ENCODE measurements around the gene OTOGL. TPM values are rescaled to one million over a fixed set of nuclear protein-coding genes. Genes with fewer than 3 reads are reported as not detected.

The OTOGL gene
- polyA plus RNA-seq, 1 donor from 2014 or later, result 0.33 TPM

DNA sequence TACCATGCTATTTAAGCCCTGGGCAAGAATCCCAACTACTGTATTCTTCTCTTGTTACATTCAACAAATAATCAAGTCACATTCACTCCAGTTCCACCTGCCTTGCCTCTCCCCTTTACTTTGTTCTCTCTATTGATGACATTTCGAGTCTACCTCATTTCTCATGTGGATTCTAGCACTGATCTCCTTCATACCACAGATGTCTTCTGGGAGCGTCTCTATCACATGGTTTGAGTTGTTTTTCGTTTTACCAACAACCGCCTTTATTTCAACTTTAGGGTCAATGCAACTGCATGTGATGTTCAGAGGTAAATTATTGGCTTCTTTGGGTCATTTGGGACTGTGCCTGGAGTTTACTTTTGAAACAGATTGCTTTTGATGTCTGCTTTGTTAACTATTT lies 40.7 kb downstream of the OTOGL start:
- H3K27ac ChIP-seq (ENCODE audit: low read length), result no peak overlapping the region
- H3F3A ChIP-seq (ENCODE audit: insufficient read depth, low read length, poor library complexity, severe bottlenecking), result no peaks in the 10 kb centered on the region
- no peaks in the 10 kb centered on the region for H4K20me1 ChIP-seq (ENCODE audit: insufficient read depth)
- no peaks in the 10 kb centered on the region for H3K9me2 ChIP-seq (ENCODE audit: insufficient read depth, low read length)
- H3K9ac ChIP-seq (ENCODE audit: low read length), result no peak overlapping the region
- H2AFZ ChIP-seq (ENCODE audit: low read depth, low read length), result no peak overlapping the region
- no peaks in the 10 kb centered on the region for H3K36me3 ChIP-seq (ENCODE audit: insufficient read depth, low read length)
- no peak overlapping the region for H3K4me3 ChIP-seq (ENCODE audit: low read length)
- H3K4me2 ChIP-seq (ENCODE audit: low read length), result no peak overlapping the region
- H3K27me3 ChIP-seq (ENCODE audit: insufficient read depth, low read depth, low read length), result no peaks in the 10 kb centered on the region
- H3K9me3 ChIP-seq (ENCODE audit: low read length), result no peaks in the 10 kb centered on the region
- H3K79me2 ChIP-seq (replicated peaks; ENCODE audit: insufficient read depth, low read length), result no peaks in the 10 kb centered on the region
- TF ChIP-seq MXI1 (conservative IDR thresholded peaks at IDR 0.05; ENCODE audit: poor library complexity, severe bottlenecking) (no peak), EZH2 (IDR thresholded peaks at IDR 0.05; ENCODE audit: borderline replicate concordance, insufficient read depth, low read length, poor library complexity, severe bottlenecking) (no peak)

DNA sequence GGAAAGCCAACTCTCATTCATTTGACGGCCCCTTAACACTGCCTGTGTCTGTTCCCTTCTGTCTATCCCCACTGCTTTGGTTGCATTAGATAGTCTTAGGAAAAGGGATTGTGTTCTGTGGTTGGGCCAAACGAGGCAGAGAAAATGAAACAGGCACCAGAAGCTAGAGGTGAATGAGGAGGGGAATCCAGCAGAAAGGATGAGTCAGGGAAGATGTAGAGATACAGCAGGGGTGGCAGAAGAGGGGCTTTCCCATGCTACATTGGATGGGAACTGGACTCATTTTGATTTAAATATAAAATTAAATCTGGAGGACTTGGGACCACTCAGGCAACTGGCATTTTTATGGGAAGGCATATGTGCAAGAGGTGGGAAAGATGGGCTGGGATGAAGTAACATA lies 43.3 kb downstream of the OTOGL start:
- H3K4me3 ChIP-seq (ENCODE audit: low read length), result no peak overlapping the region
- no peak for TF ChIP-seq MXI1 (conservative IDR thresholded peaks at IDR 0.05; ENCODE audit: poor library complexity, severe bottlenecking)
- TF ChIP-seq SMC3 (conservative IDR thresholded peaks at IDR 0.05; ENCODE audit: poor library complexity), result no peak
- TF ChIP-seq, protein P1, sequence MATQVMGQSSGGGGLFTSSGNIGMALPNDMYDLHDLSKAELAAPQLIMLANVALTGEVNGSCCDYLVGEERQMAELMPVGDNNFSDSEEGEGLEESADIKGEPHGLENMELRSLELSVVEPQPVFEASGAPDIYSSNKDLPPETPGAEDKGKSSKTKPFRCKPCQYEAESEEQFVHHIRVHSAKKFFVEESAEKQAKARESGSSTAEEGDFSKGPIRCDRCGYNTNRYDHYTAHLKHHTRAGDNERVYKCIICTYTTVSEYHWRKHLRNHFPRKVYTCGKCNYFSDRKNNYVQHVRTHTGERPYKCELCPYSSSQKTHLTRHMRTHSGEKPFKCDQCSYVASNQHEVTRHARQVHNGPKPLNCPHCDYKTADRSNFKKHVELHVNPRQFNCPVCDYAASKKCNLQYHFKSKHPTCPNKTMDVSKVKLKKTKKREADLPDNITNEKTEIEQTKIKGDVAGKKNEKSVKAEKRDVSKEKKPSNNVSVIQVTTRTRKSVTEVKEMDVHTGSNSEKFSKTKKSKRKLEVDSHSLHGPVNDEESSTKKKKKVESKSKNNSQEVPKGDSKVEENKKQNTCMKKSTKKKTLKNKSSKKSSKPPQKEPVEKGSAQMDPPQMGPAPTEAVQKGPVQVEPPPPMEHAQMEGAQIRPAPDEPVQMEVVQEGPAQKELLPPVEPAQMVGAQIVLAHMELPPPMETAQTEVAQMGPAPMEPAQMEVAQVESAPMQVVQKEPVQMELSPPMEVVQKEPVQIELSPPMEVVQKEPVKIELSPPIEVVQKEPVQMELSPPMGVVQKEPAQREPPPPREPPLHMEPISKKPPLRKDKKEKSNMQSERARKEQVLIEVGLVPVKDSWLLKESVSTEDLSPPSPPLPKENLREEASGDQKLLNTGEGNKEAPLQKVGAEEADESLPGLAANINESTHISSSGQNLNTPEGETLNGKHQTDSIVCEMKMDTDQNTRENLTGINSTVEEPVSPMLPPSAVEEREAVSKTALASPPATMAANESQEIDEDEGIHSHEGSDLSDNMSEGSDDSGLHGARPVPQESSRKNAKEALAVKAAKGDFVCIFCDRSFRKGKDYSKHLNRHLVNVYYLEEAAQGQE (IDR thresholded peaks at IDR 0.05; ENCODE audit: borderline replicate concordance), result no peak
- no peak for TF ChIP-seq EZH2 (IDR thresholded peaks at IDR 0.05; ENCODE audit: borderline replicate concordance, insufficient read depth, low read length, poor library complexity, severe bottlenecking)
- TF ChIP-seq, protein P2, sequence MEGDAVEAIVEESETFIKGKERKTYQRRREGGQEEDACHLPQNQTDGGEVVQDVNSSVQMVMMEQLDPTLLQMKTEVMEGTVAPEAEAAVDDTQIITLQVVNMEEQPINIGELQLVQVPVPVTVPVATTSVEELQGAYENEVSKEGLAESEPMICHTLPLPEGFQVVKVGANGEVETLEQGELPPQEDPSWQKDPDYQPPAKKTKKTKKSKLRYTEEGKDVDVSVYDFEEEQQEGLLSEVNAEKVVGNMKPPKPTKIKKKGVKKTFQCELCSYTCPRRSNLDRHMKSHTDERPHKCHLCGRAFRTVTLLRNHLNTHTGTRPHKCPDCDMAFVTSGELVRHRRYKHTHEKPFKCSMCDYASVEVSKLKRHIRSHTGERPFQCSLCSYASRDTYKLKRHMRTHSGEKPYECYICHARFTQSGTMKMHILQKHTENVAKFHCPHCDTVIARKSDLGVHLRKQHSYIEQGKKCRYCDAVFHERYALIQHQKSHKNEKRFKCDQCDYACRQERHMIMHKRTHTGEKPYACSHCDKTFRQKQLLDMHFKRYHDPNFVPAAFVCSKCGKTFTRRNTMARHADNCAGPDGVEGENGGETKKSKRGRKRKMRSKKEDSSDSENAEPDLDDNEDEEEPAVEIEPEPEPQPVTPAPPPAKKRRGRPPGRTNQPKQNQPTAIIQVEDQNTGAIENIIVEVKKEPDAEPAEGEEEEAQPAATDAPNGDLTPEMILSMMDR (IDR thresholded peaks at IDR 0.05; ENCODE audit: poor library complexity, severe bottlenecking), result no peak
- no peak for TF ChIP-seq POLR2AphosphoS5 (IDR thresholded peaks at IDR 0.05)
- TF ChIP-seq TAF1 (IDR thresholded peaks at IDR 0.05; ENCODE audit: low read depth), result no peak
- TF ChIP-seq EP300 (conservative IDR thresholded peaks at IDR 0.05; ENCODE audit: poor library complexity, severe bottlenecking), result no peak
- TF ChIP-seq RAD21 (conservative IDR thresholded peaks at IDR 0.05), result no peak

GRCh38 chr12:80143537-80143936 lies 44.2 kb downstream of the OTOGL start:
- Histone ChIP-seq H3K27me3 (ENCODE audit: insufficient read depth, low read depth, low read length) (no peaks in the 10 kb centered on the region), H4K20me1 (ENCODE audit: insufficient read depth) (no peaks in the 10 kb centered on the region), H3K4me2 (ENCODE audit: low read length) (no peak overlapping the region), H3K9ac (ENCODE audit: low read length) (no peak overlapping the region), H3K9me3 (ENCODE audit: low read length) (no peaks in the 10 kb centered on the region), H3K36me3 (ENCODE audit: insufficient read depth, low read length) (no peaks in the 10 kb centered on the region), H3K27ac (ENCODE audit: low read length) (no peak overlapping the region), H3F3A (ENCODE audit: insufficient read depth, low read length, poor library complexity, severe bottlenecking) (no peaks in the 10 kb centered on the region), H2AFZ (ENCODE audit: low read depth, low read length) (no peak overlapping the region), H3K9me2 (ENCODE audit: insufficient read depth, low read length) (no peaks in the 10 kb centered on the region), H3K4me3 (ENCODE audit: low read length) (no peak overlapping the region), H3K79me2 (replicated peaks; ENCODE audit: insufficient read depth, low read length) (no peaks in the 10 kb centered on the region)
- TF ChIP-seq EP300 (conservative IDR thresholded peaks at IDR 0.05; ENCODE audit: poor library complexity, severe bottlenecking) (no peak), POLR2AphosphoS5 (IDR thresholded peaks at IDR 0.05) (no peak), RAD21 (conservative IDR thresholded peaks at IDR 0.05) (no peak), SMC3 (conservative IDR thresholded peaks at IDR 0.05; ENCODE audit: poor library complexity) (no peak), MXI1 (conservative IDR thresholded peaks at IDR 0.05; ENCODE audit: poor library complexity, severe bottlenecking) (no peak), TAF1 (IDR thresholded peaks at IDR 0.05; ENCODE audit: low read depth) (no peak), EZH2 (IDR thresholded peaks at IDR 0.05; ENCODE audit: borderline replicate concordance, insufficient read depth, low read length, poor library complexity, severe bottlenecking) (no peak)
- TF ChIP-seq, protein P1 (IDR thresholded peaks at IDR 0.05; ENCODE audit: borderline replicate concordance), result no peak
- TF ChIP-seq, protein P2 (IDR thresholded peaks at IDR 0.05; ENCODE audit: poor library complexity, severe bottlenecking), result no peak

More for the DNA sequence above, 43.3 kb downstream of the OTOGL start:
- no peak overlapping the region for H3K4me2 ChIP-seq (ENCODE audit: low read length)
- H3K79me2 ChIP-seq (replicated peaks; ENCODE audit: insufficient read depth, low read length), result no peaks in the 10 kb centered on the region
- H3K9ac ChIP-seq (ENCODE audit: low read length), result no peak overlapping the region
- no peaks in the 10 kb centered on the region for H3K27me3 ChIP-seq (ENCODE audit: insufficient read depth, low read depth, low read length)
- H3F3A ChIP-seq (ENCODE audit: insufficient read depth, low read length, poor library complexity, severe bottlenecking), result no peaks in the 10 kb centered on the region
- no peak overlapping the region for H3K27ac ChIP-seq (ENCODE audit: low read length)
- no peak overlapping the region for H2AFZ ChIP-seq (ENCODE audit: low read depth, low read length)
- H3K9me3 ChIP-seq (ENCODE audit: low read length), result no peaks in the 10 kb centered on the region
- no peaks in the 10 kb centered on the region for H3K36me3 ChIP-seq (ENCODE audit: insufficient read depth, low read length)
- no peaks in the 10 kb centered on the region for H4K20me1 ChIP-seq (ENCODE audit: insufficient read depth)
- H3K9me2 ChIP-seq (ENCODE audit: insufficient read depth, low read length), result no peaks in the 10 kb centered on the region

Measured in neural cell (in vitro differentiated cells).